Stomach smooth muscle (tissue), 2 donors: ENCODE data around the gene ZNF195.

Experiments used
- H3K27ac ChIP-seq: one replicate; pipeline ENCODE4 v1.7.0; 2013; ENCODE audit warnings: mild to moderate bottlenecking, low read length, inconsistent platforms
- H3K27me3 ChIP-seq, 2 donors: one replicate each; pipeline ENCODE4 v1.7.0; 2013; ENCODE audit warnings: low read length in 2 of 2; ENCODE audit not compliant: insufficient read depth in 2 of 2, control insufficient read depth in 1 of 2
- H3K36me3 ChIP-seq, 2 donors: one replicate each; pipeline ENCODE4 v1.7.0; 2013; ENCODE audit warnings: low read length in 2 of 2; ENCODE audit not compliant: control insufficient read depth in 2 of 2, insufficient read depth in 2 of 2
- H3K4me1 ChIP-seq: one replicate; pipeline ENCODE4 v1.7.0; 2013; ENCODE audit warnings: low read length; ENCODE audit not compliant: control insufficient read depth, insufficient read depth
- H3K4me3 ChIP-seq, 2 donors: one replicate each; pipeline ENCODE4 v1.7.0; 2013; ENCODE audit warnings: low read length in 2 of 2
- H3K9ac ChIP-seq, 2 donors: one replicate each; pipeline ENCODE4 v1.7.0; 2013; ENCODE audit warnings: low read length in 2 of 2, mild to moderate bottlenecking in 1 of 2
- H3K9me3 ChIP-seq, 2 donors: one replicate each; pipeline ENCODE4 v1.7.0; 2013; ENCODE audit warnings: low read length in 2 of 2; ENCODE audit not compliant: control insufficient read depth in 2 of 2
- donor health status: healthy.
- donor health status: Pancreatic carcinoma.

The ZNF195 gene

GRCh38 chr11:3369366-3369765, 9.6 kb downstream of the ZNF195 start:
- Histone ChIP-seq H3K27me3 (no peaks in the 10 kb centered on the region), H3K27ac (no peak overlapping the region), H3K4me1 (no peaks in the 10 kb centered on the region), H3K36me3 (peaks cover 24% of the 10 kb centered on the region in 2 donors), H3K4me3 (no peak overlapping the region), H3K9me3 (no peaks in the 10 kb centered on the region), H3K9ac (no peak overlapping the region)

GRCh38 chr11:3368199-3368598, 10.7 kb downstream of the ZNF195 start:
- Histone ChIP-seq H3K9ac (no peak overlapping the region), H3K27me3 (no peaks in the 10 kb centered on the region), H3K27ac (no peak overlapping the region), H3K4me1 (no peaks in the 10 kb centered on the region), H3K4me3 (no peak overlapping the region), H3K9me3 (peaks cover 0 to 2% of the 10 kb centered on the region in 2 donors), H3K36me3 (peaks cover 27 to 29% of the 10 kb centered on the region in 2 donors)

DNA sequence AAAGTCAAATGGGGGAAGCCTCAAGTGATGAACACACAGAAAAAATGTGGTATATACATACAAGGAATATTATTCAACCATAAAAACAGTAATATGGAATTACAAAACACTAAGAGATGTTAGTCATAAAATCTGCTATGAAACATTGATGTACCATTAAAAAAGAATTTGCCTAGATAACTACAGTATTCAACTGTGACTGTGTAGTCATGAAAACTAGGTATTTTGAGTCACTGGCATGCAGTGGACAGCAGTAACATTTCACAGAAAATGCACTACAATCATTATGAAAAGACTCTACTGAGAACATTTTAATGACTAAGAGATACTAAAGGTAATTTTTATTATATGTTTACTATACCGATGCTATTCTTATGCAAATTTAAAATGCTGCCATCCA, 11.7 kb downstream of the ZNF195 start:
- peaks cover 32% of the 10 kb centered on the region in 2 donors for H3K36me3 ChIP-seq
- peaks cover 0 to 2% of the 10 kb centered on the region in 2 donors for H3K9me3 ChIP-seq
- H3K27ac ChIP-seq, result no peak overlapping the region
- no peak overlapping the region for H3K4me3 ChIP-seq
- no peak overlapping the region for H3K9ac ChIP-seq
- H3K27me3 ChIP-seq, result no peaks in the 10 kb centered on the region
- no peaks in the 10 kb centered on the region for H3K4me1 ChIP-seq

GRCh38 chr11:3359092-3359824, 19.7 kb downstream of the ZNF195 start:
- no peaks in the 10 kb centered on the region for H3K27me3 ChIP-seq
- H3K9me3 ChIP-seq, result peaks cover 9 to 47% of the 10 kb centered on the region in 2 donors
- no peak overlapping the region for H3K27ac ChIP-seq
- H3K9ac ChIP-seq, result no peak overlapping the region
- H3K36me3 ChIP-seq, result peaks cover 37 to 41% of the 10 kb centered on the region in 2 donors
- no peaks in the 10 kb centered on the region for H3K4me1 ChIP-seq
- H3K4me3 ChIP-seq, result peak overlapping the region in 1 of 2 donors; percentile 4

GRCh38 chr11:3357994-3358676, 20.8 kb downstream of the ZNF195 start:
- Histone ChIP-seq H3K9ac (no peak overlapping the region), H3K36me3 (peaks cover 30 to 38% of the 10 kb centered on the region in 2 donors), H3K9me3 (peaks cover 9 to 44% of the 10 kb centered on the region in 2 donors), H3K27me3 (no peaks in the 10 kb centered on the region), H3K4me3 (no peak overlapping the region), H3K4me1 (no peaks in the 10 kb centered on the region), H3K27ac (no peak overlapping the region)

DNA sequence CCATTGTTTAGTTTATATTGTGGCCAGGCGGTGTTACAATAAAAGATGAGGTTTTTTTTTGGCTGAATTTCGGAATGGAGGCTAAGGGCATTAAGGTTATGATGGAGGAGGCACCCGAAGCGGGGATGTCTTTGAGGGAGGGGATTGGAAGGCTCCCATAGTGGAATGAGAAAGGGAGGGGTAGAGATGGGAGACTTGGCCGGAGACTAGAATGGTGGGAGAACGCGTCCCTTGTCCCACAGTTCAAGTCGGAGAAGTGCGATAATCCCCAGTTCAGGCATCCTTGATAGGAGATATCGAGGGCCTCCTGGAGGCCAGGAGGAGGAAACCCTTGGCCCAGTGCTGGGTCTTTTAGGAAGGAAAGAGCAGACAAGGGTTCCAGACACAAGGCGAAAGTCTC, 21.6 kb downstream of the ZNF195 start:
- Histone ChIP-seq H3K9me3 (peaks cover 9 to 44% of the 10 kb centered on the region in 2 donors), H3K4me1 (no peaks in the 10 kb centered on the region), H3K27ac (no peak overlapping the region), H3K27me3 (no peaks in the 10 kb centered on the region), H3K36me3 (peaks cover 27 to 33% of the 10 kb centered on the region in 2 donors), H3K9ac (no peak overlapping the region), H3K4me3 (no peak overlapping the region)

DNA sequence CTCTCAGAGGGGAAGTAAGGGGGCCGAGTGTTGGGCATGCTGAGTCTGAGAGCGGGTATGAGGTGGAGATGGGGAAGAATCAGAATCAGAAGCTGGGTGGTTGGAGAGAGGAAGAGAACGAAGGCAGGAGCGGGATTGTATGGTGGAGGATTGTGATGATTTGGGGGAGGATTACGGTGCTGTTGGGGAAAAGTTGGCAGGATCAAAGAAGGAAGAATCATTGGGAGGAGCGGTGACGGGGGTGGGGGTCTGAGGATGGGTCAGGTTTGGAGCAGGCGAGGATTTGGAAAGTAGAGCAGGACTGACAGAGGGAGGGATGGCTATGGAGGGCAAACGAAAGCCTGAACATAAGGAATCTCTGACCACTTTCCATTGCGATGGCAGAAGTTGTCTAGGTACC, 22.1 kb downstream of the ZNF195 start:
- peaks cover 9 to 43% of the 10 kb centered on the region in 2 donors for H3K9me3 ChIP-seq

DNA sequence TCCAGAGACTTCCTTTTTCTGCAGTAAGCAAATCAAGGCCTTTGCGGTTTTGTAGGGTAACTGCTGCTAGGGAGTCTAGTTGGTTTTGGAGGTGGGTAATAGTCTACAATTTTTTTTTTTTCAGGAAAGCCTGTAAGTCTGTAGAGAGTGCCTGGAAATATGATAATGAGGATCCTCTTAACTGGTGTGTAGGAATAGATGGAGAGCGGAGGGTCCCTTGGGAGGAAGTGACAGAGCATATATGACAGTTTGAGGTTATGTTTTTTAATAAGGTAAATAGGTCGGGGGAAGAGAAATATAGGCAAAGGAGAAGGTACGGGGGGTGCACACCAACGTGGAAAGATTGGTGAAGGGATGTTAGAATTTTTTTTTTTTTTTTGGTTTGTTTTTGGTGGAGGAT, 25.9 kb downstream of the ZNF195 start:
- H3K9me3 ChIP-seq, result peaks cover 0 to 18% of the 10 kb centered on the region in 2 donors
- no peak overlapping the region for H3K4me3 ChIP-seq
- no peaks in the 10 kb centered on the region for H3K27me3 ChIP-seq
- no peak overlapping the region for H3K9ac ChIP-seq
- H3K4me1 ChIP-seq, result no peaks in the 10 kb centered on the region
- no peak overlapping the region for H3K27ac ChIP-seq
- peaks cover 2% of the 10 kb centered on the region in 2 donors for H3K36me3 ChIP-seq

More for the DNA sequence above, 22.1 kb downstream of the ZNF195 start:
- Histone ChIP-seq H3K4me3 (no peak overlapping the region), H3K27me3 (no peaks in the 10 kb centered on the region), H3K9ac (no peak overlapping the region), H3K4me1 (no peaks in the 10 kb centered on the region), H3K27ac (no peak overlapping the region), H3K36me3 (peaks cover 27 to 32% of the 10 kb centered on the region in 2 donors)

- no peak overlapping the region for H3K27ac ChIP-seq
- H3K27me3 ChIP-seq, result no peaks in the 10 kb centered on the region
- H3K36me3 ChIP-seq, result no peaks in the 10 kb centered on the region
- H3K4me1 ChIP-seq, result no peaks in the 10 kb centered on the region
- no peaks in the 10 kb centered on the region for H3K9me3 ChIP-seq
- H3K9ac ChIP-seq, result no peak overlapping the region
- no peak overlapping the region for H3K4me3 ChIP-seq
Measured at GRCh38 chr11:3347127-3347526, 31.8 kb downstream of the ZNF195 start.

GRCh38 chr11:3346587-3346986, 32.4 kb downstream of the ZNF195 start:
- Histone ChIP-seq H3K27me3 (no peaks in the 10 kb centered on the region), H3K27ac (no peak overlapping the region), H3K9ac (no peak overlapping the region), H3K36me3 (no peaks in the 10 kb centered on the region), H3K4me1 (no peaks in the 10 kb centered on the region), H3K9me3 (no peaks in the 10 kb centered on the region), H3K4me3 (no peak overlapping the region)

DNA sequence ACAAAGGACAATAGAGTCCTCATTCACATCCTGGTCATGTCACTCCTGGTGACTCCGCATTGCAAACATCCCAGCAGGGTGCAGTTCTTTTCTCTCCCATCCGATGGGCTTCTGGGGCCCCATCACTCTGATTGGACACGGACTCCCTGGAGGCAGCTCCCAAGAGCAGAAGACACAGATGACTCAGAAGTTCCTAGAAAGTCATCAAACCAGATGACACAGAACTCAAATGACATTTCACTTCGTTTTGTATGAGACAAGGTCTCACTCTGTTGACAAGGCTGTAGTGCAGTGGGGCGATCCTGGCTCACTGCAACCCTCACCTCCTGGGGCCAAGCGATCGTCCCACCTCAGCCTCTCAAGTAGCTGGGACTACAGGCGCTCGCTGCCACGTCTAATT, 33.2 kb downstream of the ZNF195 start:
- Histone ChIP-seq H3K27ac (no peak overlapping the region), H3K27me3 (peaks cover 2 to 4% of the 10 kb centered on the region in 2 donors), H3K9ac (no peak overlapping the region), H3K9me3 (no peaks in the 10 kb centered on the region), H3K4me3 (no peak overlapping the region), H3K36me3 (no peaks in the 10 kb centered on the region), H3K4me1 (no peaks in the 10 kb centered on the region)
